HG03039 (cell line): Measurements from ENCODE around the gene KIR2DL3.

Experiments used
- ATAC-seq: cut with Tn5 transposase; IDR thresholded peaks from one replicate; pipeline ENCODE4 v1.9.1; 2021; ENCODE audit warnings: mild to moderate bottlenecking, moderate library complexity; ENCODE audit not compliant: unreplicated experiment

KIR2DL3 gene

GRCh38 chr19:54790711-54791110 lies 52.4 kb downstream of the KIR2DL3 start:
- ATAC-seq: no peak

- no peak for ATAC-seq
These were observed 53.2 kb downstream of the KIR2DL3 start for GRCh38 chr19:54791476-54791875.

- ATAC-seq: no peak
These were observed 54.5 kb downstream of the KIR2DL3 start for GRCh38 chr19:54792814-54793213.

GRCh38 chr19:54795758-54796157 lies 57.4 kb downstream of the KIR2DL3 start:
- no peak for ATAC-seq
